ENCODE results near the gene GIPR.

Gene GIPR

GRCh38 chr19:45670670-45671453 lies 2.8 kb downstream of the GIPR start:
- DNase-seq (ENCODE audit: low spot score) (peak; percentile 85), ATAC-seq (ENCODE audit: low read depth) (peak; percentile 46)
- Histone ChIP-seq H3K36me3 (ENCODE audit: low read depth) (no peaks in the 10 kb centered on the region), H3K27me3 (ENCODE audit: insufficient read depth, poor library complexity, severe bottlenecking) (no peaks in the 10 kb centered on the region), H3K9me3 (ENCODE audit: severe bottlenecking) (no peaks in the 10 kb centered on the region), H3K4me1 (ENCODE audit: insufficient read depth, poor library complexity, severe bottlenecking) (peaks cover 6% of the 10 kb centered on the region), H3K4me3 (ENCODE audit: severe bottlenecking) (no peak overlapping the region), H3K27ac (ENCODE audit: poor library complexity, severe bottlenecking) (no peak overlapping the region)
- no peak for TF ChIP-seq CTCF (IDR thresholded peaks at IDR 0.05; ENCODE audit: poor library complexity, severe bottlenecking)

- DNase-seq (ENCODE audit: low spot score) (no peak), ATAC-seq (ENCODE audit: low read depth) (no peak)
- Histone ChIP-seq H3K9me3 (ENCODE audit: severe bottlenecking) (no peaks in the 10 kb centered on the region), H3K27me3 (ENCODE audit: insufficient read depth, poor library complexity, severe bottlenecking) (no peaks in the 10 kb centered on the region), H3K36me3 (ENCODE audit: low read depth) (no peaks in the 10 kb centered on the region), H3K4me3 (ENCODE audit: severe bottlenecking) (no peak overlapping the region), H3K27ac (ENCODE audit: poor library complexity, severe bottlenecking) (no peak overlapping the region), H3K4me1 (ENCODE audit: insufficient read depth, poor library complexity, severe bottlenecking) (no peaks in the 10 kb centered on the region)
- TF ChIP-seq CTCF (IDR thresholded peaks at IDR 0.05; ENCODE audit: poor library complexity, severe bottlenecking): no peak
These were observed 6.9 kb downstream of the GIPR start for GRCh38 chr19:45674946-45675345.

- Histone ChIP-seq H3K36me3 (ENCODE audit: low read depth) (no peaks in the 10 kb centered on the region), H3K27ac (ENCODE audit: poor library complexity, severe bottlenecking) (no peak overlapping the region), H3K4me3 (ENCODE audit: severe bottlenecking) (peak overlapping the region; percentile 33), H3K4me1 (ENCODE audit: insufficient read depth, poor library complexity, severe bottlenecking) (no peaks in the 10 kb centered on the region), H3K27me3 (ENCODE audit: insufficient read depth, poor library complexity, severe bottlenecking) (no peaks in the 10 kb centered on the region), H3K9me3 (ENCODE audit: severe bottlenecking) (no peaks in the 10 kb centered on the region)
- no peak for TF ChIP-seq CTCF (IDR thresholded peaks at IDR 0.05; ENCODE audit: poor library complexity, severe bottlenecking)
- peak; percentile 14 for ATAC-seq (ENCODE audit: low read depth)
- no peak for DNase-seq (ENCODE audit: low spot score)
These were observed 8.8 kb downstream of the GIPR start for GRCh38 chr19:45676851-45677263.

DNA sequence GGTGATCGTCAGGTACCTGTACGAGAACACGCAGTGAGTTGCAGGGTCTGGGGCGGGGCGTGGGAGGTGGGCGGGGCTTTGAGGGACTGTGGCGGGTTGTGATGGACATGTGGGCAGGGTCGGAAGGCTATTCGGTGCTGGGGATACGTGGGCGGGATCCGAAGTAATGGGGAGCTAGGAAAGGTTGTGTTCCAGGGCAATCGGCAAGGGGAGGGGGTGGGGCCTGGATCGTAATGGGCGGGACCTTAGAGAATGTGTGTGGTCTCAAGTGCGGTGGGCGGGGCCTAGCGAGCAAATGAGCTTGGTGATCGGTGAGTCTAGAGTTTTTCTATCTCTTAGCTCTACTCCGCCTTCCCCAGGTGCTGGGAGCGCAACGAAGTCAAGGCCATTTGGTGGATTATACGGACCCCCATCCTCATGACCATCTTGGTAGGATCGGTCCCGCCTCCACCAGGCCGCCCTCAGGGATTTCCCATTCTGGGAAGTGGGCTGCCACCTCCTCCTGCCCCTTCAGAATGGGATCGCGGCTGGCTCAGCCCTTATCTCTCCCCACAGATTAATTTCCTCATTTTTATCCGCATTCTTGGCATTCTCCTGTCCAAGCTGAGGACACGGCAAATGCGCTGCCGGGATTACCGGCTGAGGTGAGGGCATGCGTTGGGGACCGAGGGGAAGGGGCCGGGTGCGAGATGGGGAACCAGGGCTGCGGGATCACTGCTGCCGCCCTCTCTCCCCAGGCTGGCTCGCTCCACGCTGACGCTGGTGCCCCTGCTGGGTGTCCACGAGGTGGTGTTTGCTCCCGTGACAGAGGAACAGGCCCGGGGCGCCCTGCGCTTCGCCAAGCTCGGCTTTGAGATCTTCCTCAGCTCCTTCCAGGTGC lies 9.6 kb downstream of the GIPR start:
- peak; percentile 98 for DNase-seq (ENCODE audit: low spot score)
- no peaks in the 10 kb centered on the region for H3K9me3 ChIP-seq (ENCODE audit: severe bottlenecking)
- peak; percentile 38 for TF ChIP-seq CTCF (IDR thresholded peaks at IDR 0.05; ENCODE audit: poor library complexity, severe bottlenecking)
- peak overlapping the region; percentile 33 for H3K4me3 ChIP-seq (ENCODE audit: severe bottlenecking)
- no peaks in the 10 kb centered on the region for H3K27me3 ChIP-seq (ENCODE audit: insufficient read depth, poor library complexity, severe bottlenecking)
- no peaks in the 10 kb centered on the region for H3K4me1 ChIP-seq (ENCODE audit: insufficient read depth, poor library complexity, severe bottlenecking)
- no peaks in the 10 kb centered on the region for H3K36me3 ChIP-seq (ENCODE audit: low read depth)
- H3K27ac ChIP-seq (ENCODE audit: poor library complexity, severe bottlenecking): no peak overlapping the region
- ATAC-seq (ENCODE audit: low read depth): peak; percentile 85
